ENCODE data around the gene PTPN5. TPM values are rescaled to one million over a fixed set of nuclear protein-coding genes. Genes with fewer than 3 reads are reported as not detected.

The PTPN5 gene
- total RNA-seq, 1 donor from 2014 or later, result 1.7 TPM

- Mint-ChIP-seq H3K4me1 (ENCODE audit: unreplicated experiment) (peaks cover 18% of the 10 kb centered on the region), H3K36me3 (no peaks in the 10 kb centered on the region), H3K9me3 (no peaks in the 10 kb centered on the region), H3K4me3 (peak overlapping the region; percentile 17), H3K27ac (no peak overlapping the region), H3K27me3 (peaks cover 41% of the 10 kb centered on the region)
- DNase-seq (ENCODE audit: extremely low spot score, unreplicated experiment), result no peak
- TF ChIP-seq CTCF (conservative IDR thresholded peaks at IDR 0.05), result no peak
These were observed 87.5 kb downstream of the PTPN5 start for GRCh38 chr11:18704045-18704645.

GRCh38 chr11:18703001-18703763 is 88.4 kb downstream of the PTPN5 start:
- Mint-ChIP-seq H3K27me3 (peaks cover 33% of the 10 kb centered on the region), H3K4me3 (peak overlapping the region; percentile 26), H3K9me3 (no peaks in the 10 kb centered on the region), H3K36me3 (no peaks in the 10 kb centered on the region), H3K27ac (no peak overlapping the region), H3K4me1 (ENCODE audit: unreplicated experiment) (peaks cover 20% of the 10 kb centered on the region)
- no peak for DNase-seq (ENCODE audit: extremely low spot score, unreplicated experiment)
- no peak for TF ChIP-seq CTCF (conservative IDR thresholded peaks at IDR 0.05)

- H3K27ac Mint-ChIP-seq, result no peak overlapping the region
- DNase-seq (ENCODE audit: extremely low spot score, unreplicated experiment), result no peak
These were observed 89.9 kb downstream of the PTPN5 start for GRCh38 chr11:18701614-18702216.

GRCh38 chr11:18700872-18701271 is 90.7 kb downstream of the PTPN5 start:
- peaks cover 24% of the 10 kb centered on the region for H3K27me3 Mint-ChIP-seq
- H3K4me1 Mint-ChIP-seq (ENCODE audit: unreplicated experiment), result peaks cover 15% of the 10 kb centered on the region
- no peak for TF ChIP-seq CTCF (conservative IDR thresholded peaks at IDR 0.05)
- H3K9me3 Mint-ChIP-seq, result no peaks in the 10 kb centered on the region
- peak overlapping the region; percentile 74 for H3K4me3 Mint-ChIP-seq
- DNase-seq (ENCODE audit: extremely low spot score, unreplicated experiment), result no peak
- no peaks in the 10 kb centered on the region for H3K36me3 Mint-ChIP-seq
- peak overlapping the region; percentile 46 for H3K27ac Mint-ChIP-seq

More at GRCh38 chr11:18701614-18702216, 89.9 kb downstream of the PTPN5 start:
- no peak for TF ChIP-seq CTCF (conservative IDR thresholded peaks at IDR 0.05)
- peaks cover 19% of the 10 kb centered on the region for H3K4me1 Mint-ChIP-seq (ENCODE audit: unreplicated experiment)
- no peaks in the 10 kb centered on the region for H3K9me3 Mint-ChIP-seq
- peaks cover 29% of the 10 kb centered on the region for H3K27me3 Mint-ChIP-seq
- no peaks in the 10 kb centered on the region for H3K36me3 Mint-ChIP-seq
- H3K4me3 Mint-ChIP-seq, result no peak overlapping the region

- Mint-ChIP-seq H3K27ac (peak overlapping the region; percentile 44), H3K36me3 (no peaks in the 10 kb centered on the region), H3K27me3 (peaks cover 23% of the 10 kb centered on the region), H3K4me1 (ENCODE audit: unreplicated experiment) (peaks cover 15% of the 10 kb centered on the region), H3K4me3 (peak overlapping the region; percentile 84), H3K9me3 (no peaks in the 10 kb centered on the region)
- no peak for DNase-seq (ENCODE audit: extremely low spot score, unreplicated experiment)
- TF ChIP-seq CTCF (conservative IDR thresholded peaks at IDR 0.05), result no peak
These were observed 91.2 kb downstream of the PTPN5 start for GRCh38 chr11:18700375-18700774.

Measured in type B pancreatic cell (in vitro differentiated cells).